K562 (cell line): ENCODE results near the gene CAPN10. TPM values are rescaled to one million over a fixed set of nuclear protein-coding genes. Genes with fewer than 3 reads are reported as not detected.

Experiments
- BCL6 ChIP-seq: fragments of 250-450 bp; sonication (Bioruptor Pico); IDR thresholded peaks from 2 replicates; pipeline ENCODE4 v1.4.0; 2020
- BHLHE40 ChIP-seq: IDR thresholded peaks from 2 replicates; pipeline ENCODE4 v1.6.1; 2011; ENCODE audit warnings: low read length, improper control_type of control experiment
- CC2D1A ChIP-seq: fragments of 450-650 bp; IDR thresholded peaks from 2 replicates; pipeline ENCODE4 v1.6.1; 2017; ENCODE audit warnings: mild to moderate bottlenecking
- E2F1 ChIP-seq: sonication (generic); formaldehyde crosslinking; IDR thresholded peaks from 2 replicates; pipeline ENCODE4 v1.8.1; 2023; ENCODE audit warnings: mild to moderate bottlenecking, missing genetic modification reagents, moderate library complexity
- FOXJ3 ChIP-seq: sonication (generic); formaldehyde crosslinking; IDR thresholded peaks from 2 replicates; pipeline ENCODE4 v1.4.0; 2020; ENCODE audit warnings: mild to moderate bottlenecking, missing genetic modification reagents
- JUNB ChIP-seq: fragments of 450-650 bp; formaldehyde crosslinking; conservative IDR thresholded peaks from 2 replicates; pipeline ENCODE4 v1.4.0; 2020; ENCODE audit warnings: mild to moderate bottlenecking
- L3MBTL2 ChIP-seq: fragments of 450-650 bp; IDR thresholded peaks from 2 replicates; pipeline ENCODE4 v1.6.1; 2016; ENCODE audit warnings: mild to moderate bottlenecking, moderate library complexity
- NFATC3 ChIP-seq: fragments of 450-650 bp; IDR thresholded peaks from 2 replicates; pipeline ENCODE4 v1.6.1; 2017; ENCODE audit warnings: mild to moderate bottlenecking
- NFE2L1 ChIP-seq: fragments of 450-650 bp; IDR thresholded peaks from 2 replicates; pipeline ENCODE4 v1.6.1; 2016; ENCODE audit warnings: missing genetic modification characterization, low read depth, mild to moderate bottlenecking, missing compliant biosample characterization, moderate library complexity, borderline replicate concordance
- NR4A1 ChIP-seq, 2 experiments: fragments of 250-450 bp in 1 of 2; fragments of 450-650 bp in 1 of 2; sonication (Bioruptor Pico) in 1 of 2; IDR thresholded peaks; 2 replicates each; pipeline versions ENCODE4 v1.4.0 to v1.6.1; 2016 to 2020; ENCODE audit warnings: mild to moderate bottlenecking in 2 of 2, missing compliant biosample characterization in 1 of 2, missing genetic modification characterization in 1 of 2, moderate library complexity in 1 of 2
- PHB2 ChIP-seq: fragments of 450-650 bp; IDR thresholded peaks from 2 replicates; pipeline ENCODE4 v1.6.1; 2017; ENCODE audit warnings: low read depth
- RHOXF2B ChIP-seq: fragments of 250-450 bp; sonication (Bioruptor Pico); conservative IDR thresholded peaks from 2 replicates; pipeline ENCODE4 v1.5.1; 2021
- SMAD3 ChIP-seq: fragments of 450-650 bp; formaldehyde crosslinking; conservative IDR thresholded peaks from 2 replicates; pipeline ENCODE4 v1.4.0; 2020; ENCODE audit warnings: mild to moderate bottlenecking
- SP2 ChIP-seq: IDR thresholded peaks from 2 replicates; pipeline ENCODE4 v1.6.1; 2011; ENCODE audit warnings: mild to moderate bottlenecking, low read depth, low read length, moderate library complexity; ENCODE audit not compliant: poor library complexity, severe bottlenecking; ENCODE audit errors: extremely low read depth
- TRIM28 ChIP-seq: fragments of 450-650 bp; IDR thresholded peaks from 2 replicates; pipeline ENCODE4 v1.6.1; 2017
- YBX1 ChIP-seq: fragments of 450-650 bp; IDR thresholded peaks from 2 replicates; pipeline ENCODE4 v1.7.1; 2016; ENCODE audit warnings: mild to moderate bottlenecking
- ZBTB8A ChIP-seq: fragments of 450-650 bp; IDR thresholded peaks from 2 replicates; pipeline ENCODE4 v1.6.1; 2018; ENCODE audit warnings: mild to moderate bottlenecking, moderate library complexity; ENCODE audit not compliant: partially characterized antibody
- ZNF707 ChIP-seq: fragments of 250-450 bp; sonication (Bioruptor Pico); conservative IDR thresholded peaks from 2 replicates; pipeline ENCODE4 v1.8.0; 2022; ENCODE audit warnings: inconsistent platforms, mild to moderate bottlenecking, moderate library complexity
- ZNF79 ChIP-seq: fragments of 250-450 bp; sonication (Bioruptor Pico); IDR thresholded peaks from 2 replicates; pipeline ENCODE4 v1.4.0; 2020; ENCODE audit warnings: low read depth, mild to moderate bottlenecking, moderate library complexity
- polyA plus RNA-seq, 8 experiments: library from polyadenylated mRNA; depleted of rRNA in 4 of 8; stranded (reverse) in 5 of 8; unstranded in 3 of 8; fragments of >200 nt; fragmentation: Nextera tagmentation in 2 of 8; fragmentation: Illumina TruSeq in 1 of 8; extraction: Ambion mirVana in 2 of 8; extraction: Trizol in 1 of 8; gene quantifications; 2 replicates each; pipeline versions ENCODE4 v1.2.1 to v1.2.3, GENCODE V29; 2011 to 2014; ENCODE audit warnings: inconsistent platforms in 1 of 8, missing spikeins in 1 of 8
- total RNA-seq, 7 experiments: library from RNA; depleted of rRNA in 6 of 7; stranded (reverse); fragments of >200 nt in 6 of 7; fragmentation: Illumina TruSeq in 2 of 7; extraction: Trizol in 2 of 7; gene quantifications; 2 replicates each; pipeline versions ENCODE4 v1.2.1 to v1.2.3, GENCODE V29; 2011 to 2021; ENCODE audit warnings: low replicate concordance in 1 of 7
- TF ChIP-seq, protein P1 (sequence below): conservative IDR thresholded peaks from 2 replicates; pipeline ENCODE4 v1.6.1; 2011; ENCODE audit warnings: low read depth, mild to moderate bottlenecking, low read length; ENCODE audit not compliant: control insufficient read depth
- TF ChIP-seq, protein P2 (sequence below): IDR thresholded peaks from 2 replicates; pipeline ENCODE4 v1.6.1; 2011; ENCODE audit not compliant: insufficient read length; ENCODE audit errors: extremely low read depth
- TF ChIP-seq, protein P3 (sequence below): sonication (generic); formaldehyde crosslinking; IDR thresholded peaks from 2 replicates; pipeline ENCODE4 v1.8.1; 2023; ENCODE audit warnings: mild to moderate bottlenecking, missing genetic modification reagents

The CAPN10 gene
- total and polyA plus RNA-seq, 9 of the 15 experiments (the other 6 are each of a cell fraction or from before 2014, with no cell fraction given), result 0.08 to 26.1 (median 8.4) TPM

DNA sequence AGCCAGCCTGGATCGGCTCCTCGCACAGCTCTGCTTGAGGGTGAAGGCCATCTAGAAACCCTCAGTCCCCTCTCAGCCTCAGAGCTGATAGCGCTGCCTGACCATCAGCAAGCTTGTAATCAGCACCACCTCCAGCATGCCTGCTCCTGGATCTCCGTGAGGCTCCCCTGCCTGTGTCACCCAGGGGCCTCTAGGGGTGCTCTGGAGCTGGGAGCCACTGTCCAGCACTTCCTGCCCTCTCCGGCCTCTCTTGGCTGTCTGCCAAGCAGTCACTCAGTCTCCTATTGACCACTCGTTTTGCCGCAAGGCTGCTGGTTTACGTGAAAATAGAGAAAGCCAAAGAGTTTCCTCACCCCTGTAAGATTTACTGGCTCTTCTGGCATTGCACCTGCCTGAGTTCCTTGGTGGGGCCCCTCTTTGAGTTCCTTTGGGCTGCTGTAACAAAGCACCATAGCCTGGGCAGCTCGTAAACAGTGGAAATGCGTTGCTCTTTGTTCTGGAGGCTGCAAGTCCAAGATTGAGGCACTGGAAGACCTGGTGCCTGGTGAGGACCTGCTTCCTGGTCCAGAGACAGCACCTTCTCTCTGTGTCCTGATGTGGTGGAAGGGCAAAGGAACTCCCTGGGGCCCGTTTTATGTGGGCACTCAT, 17.9 kb downstream of the CAPN10 start (continued):
- TF ChIP-seq, protein P1, sequence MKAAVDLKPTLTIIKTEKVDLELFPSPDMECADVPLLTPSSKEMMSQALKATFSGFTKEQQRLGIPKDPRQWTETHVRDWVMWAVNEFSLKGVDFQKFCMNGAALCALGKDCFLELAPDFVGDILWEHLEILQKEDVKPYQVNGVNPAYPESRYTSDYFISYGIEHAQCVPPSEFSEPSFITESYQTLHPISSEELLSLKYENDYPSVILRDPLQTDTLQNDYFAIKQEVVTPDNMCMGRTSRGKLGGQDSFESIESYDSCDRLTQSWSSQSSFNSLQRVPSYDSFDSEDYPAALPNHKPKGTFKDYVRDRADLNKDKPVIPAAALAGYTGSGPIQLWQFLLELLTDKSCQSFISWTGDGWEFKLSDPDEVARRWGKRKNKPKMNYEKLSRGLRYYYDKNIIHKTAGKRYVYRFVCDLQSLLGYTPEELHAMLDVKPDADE, result peak; percentile 64; the same call in 1 of the 2 replicates
- TF ChIP-seq ZNF79 (CRISPR knock-in tag) (no peak), SMAD3 (CRISPR knock-in tag) (no peak), PHB2 (no peak), BCL6 (no peak), YBX1 (no peak), BHLHE40 (peak; percentile 38), L3MBTL2 (peak; percentile 36; the same call in 1 of the 2 replicates), RHOXF2B (CRISPR knock-in tag) (no peak), ZBTB8A (no peak), NFE2L1 (no peak), FOXJ3 (CRISPR knock-in tag) (no peak), E2F1 (CRISPR knock-in tag) (no peak), CC2D1A (peak; percentile 75; the same call in 1 of the 2 replicates), TRIM28 (peak; percentile 39; the same call in 1 of the 2 replicates), JUNB (no peak), NR4A1 (CRISPR knock-in tag; IDR thresholded peaks at IDR 0.05) (no peak), NR4A1 (tag; IDR thresholded peaks at IDR 0.05) (no peak), SP2 (peak; percentile 43), ZNF707 (no peak), NFATC3 (no peak)
- TF ChIP-seq, protein P2, sequence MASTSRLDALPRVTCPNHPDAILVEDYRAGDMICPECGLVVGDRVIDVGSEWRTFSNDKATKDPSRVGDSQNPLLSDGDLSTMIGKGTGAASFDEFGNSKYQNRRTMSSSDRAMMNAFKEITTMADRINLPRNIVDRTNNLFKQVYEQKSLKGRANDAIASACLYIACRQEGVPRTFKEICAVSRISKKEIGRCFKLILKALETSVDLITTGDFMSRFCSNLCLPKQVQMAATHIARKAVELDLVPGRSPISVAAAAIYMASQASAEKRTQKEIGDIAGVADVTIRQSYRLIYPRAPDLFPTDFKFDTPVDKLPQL, result no peak
- TF ChIP-seq, protein P3, sequence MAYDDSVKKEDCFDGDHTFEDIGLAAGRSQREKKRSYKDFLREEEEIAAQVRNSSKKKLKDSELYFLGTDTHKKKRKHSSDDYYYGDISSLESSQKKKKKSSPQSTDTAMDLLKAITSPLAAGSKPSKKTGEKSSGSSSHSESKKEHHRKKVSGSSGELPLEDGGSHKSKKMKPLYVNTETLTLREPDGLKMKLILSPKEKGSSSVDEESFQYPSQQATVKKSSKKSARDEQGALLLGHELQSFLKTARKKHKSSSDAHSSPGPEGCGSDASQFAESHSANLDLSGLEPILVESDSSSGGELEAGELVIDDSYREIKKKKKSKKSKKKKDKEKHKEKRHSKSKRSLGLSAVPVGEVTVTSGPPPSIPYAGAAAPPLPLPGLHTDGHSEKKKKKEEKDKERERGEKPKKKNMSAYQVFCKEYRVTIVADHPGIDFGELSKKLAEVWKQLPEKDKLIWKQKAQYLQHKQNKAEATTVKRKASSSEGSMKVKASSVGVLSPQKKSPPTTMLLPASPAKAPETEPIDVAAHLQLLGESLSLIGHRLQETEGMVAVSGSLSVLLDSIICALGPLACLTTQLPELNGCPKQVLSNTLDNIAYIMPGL (CRISPR knock-in tag), result no peak
